Transverse colon (tissue), 4 donors: Measurements from ENCODE around the gene RUVBL2. TPM values are rescaled to one million over a fixed set of nuclear protein-coding genes. Genes with fewer than 3 reads are reported as not detected.

Source experiments
- DNase-seq: peaks from one replicate; pipeline ENCODE4 v3.0.0-alpha.2; 2019
- H3K27ac ChIP-seq, 4 donors: fragments of 200-600 bp; sonication (generic); 2 replicates each; pipeline ENCODE4 v1.5.1; 2016 to 2018; ENCODE audit warnings: inconsistent platforms in 4 of 4
- H3K27me3 ChIP-seq: fragments of 200-600 bp; sonication (generic); 2 replicates; pipeline ENCODE4 v1.5.1; 2017; ENCODE audit warnings: inconsistent platforms
- H3K36me3 ChIP-seq, 4 donors: fragments of 200-600 bp; sonication (generic); 2 replicates each; pipeline ENCODE4 v1.5.1; 2017 to 2019; ENCODE audit warnings: inconsistent platforms in 4 of 4
- H3K4me1 ChIP-seq, 4 donors: fragments of 200-600 bp; sonication (generic); 2 replicates each; pipeline ENCODE4 v1.5.1; 2017 to 2020; ENCODE audit warnings: inconsistent platforms in 4 of 4
- H3K4me3 ChIP-seq, 4 donors: fragments of 200-600 bp; sonication (generic); 1 replicate in 1 of 4; 2 replicates in 3 of 4; pipeline versions ENCODE4 v1.5.1 to v1.6.1; 2017 to 2019; ENCODE audit warnings: inconsistent platforms in 4 of 4
- H3K9me3 ChIP-seq, 2 donors: fragments of 200-600 bp; sonication (generic); 2 replicates each; pipeline ENCODE4 v1.5.1; 2017 to 2019; ENCODE audit warnings: inconsistent platforms in 2 of 2
- CTCF ChIP-seq, 5 experiments: fragments of 200-600 bp in 3 of 5; fragments of 450-650 bp in 2 of 5; sonication (generic) in 3 of 5; IDR thresholded peaks; 1 replicate in 2 of 5; 2 replicates in 3 of 5; pipeline ENCODE4 v1.5.1; 2016 to 2017; ENCODE audit warnings: antibody characterized with exemption in 5 of 5, inconsistent platforms in 3 of 5, mild to moderate bottlenecking in 2 of 5, moderate library complexity in 1 of 5
- EP300 ChIP-seq: sonication (generic); formaldehyde crosslinking; IDR thresholded peaks from one replicate; pipeline ENCODE4 v1.6.1; 2017; ENCODE audit warnings: antibody characterized with exemption, low read depth
- POLR2A ChIP-seq: fragments of 450-650 bp; IDR thresholded peaks from one replicate; pipeline ENCODE4 v1.6.1; 2016; ENCODE audit warnings: antibody characterized with exemption, mild to moderate bottlenecking, moderate library complexity
- POLR2AphosphoS5 ChIP-seq, 3 donors: sonication (generic); formaldehyde crosslinking; IDR thresholded peaks; one replicate each; pipeline ENCODE4 v1.6.1; 2016; ENCODE audit warnings: antibody characterized with exemption in 3 of 3
- WGBS, 2 donors: methylation state at CpG; one replicate each; pipeline ENCODE4 v1.1.5; 2018; ENCODE audit warnings: low coverage in 1 of 2; 5-methylcytosine and 5-hydroxymethylcytosine counted together
- in situ Hi-C, 4 donors: fragments of 200-750 bp; cut with MboI; loops; one replicate each; pipeline versions ENCODE4 v1.15.0 to v1.15.1; 2017; ENCODE audit warnings: low sequenced_read_pairs in 3 of 4, low pct_ligation_motif_present in 1 of 4, low pct_unique_long_range_greater_than_20kb in 1 of 4
- intact Hi-C: fragments of 100-400 bp; cut with DNase I; formaldehyde crosslinking; loops from one replicate; pipeline ENCODE4 v1.15.1; 2023; ENCODE audit warnings: low total_unique reads
- total RNA-seq, 4 donors: library from RNA; depleted of rRNA; stranded (reverse); fragments of >200 nt; gene quantifications; one replicate each; pipeline ENCODE4 v1.1.0, GENCODE V29; 2016

RUVBL2 gene
- total RNA-seq, 4 donors from 2014 or later = 48.6 to 66.9 (median 59.4) TPM

GRCh38 chr19:48966541-48967345, 26.9 kb upstream of the RUVBL2 start:
- H3K27ac ChIP-seq = peak overlapping the region; percentile 94 to 97 (median 96)
- H3K36me3 ChIP-seq = peaks cover 0 to 17% (median 3%) of the 10 kb centered on the region in 4 donors

GRCh38 chr19:48967346-48968178, 26.1 kb upstream of the RUVBL2 start:
- WGBS, 2 donors = 79 to 100% methylated on average over 1 to 13 of the region's 14 CpGs
- Histone ChIP-seq H3K4me1 (peaks cover 30 to 44% (median 41%) of the 10 kb centered on the region in 4 donors), H3K27ac (peak overlapping the region; percentile 94 to 97 (median 96)), H3K9me3 (no peaks in the 10 kb centered on the region), H3K4me3 (peak overlapping the region in 1 of 4 donors; percentile 99), H3K36me3 (peaks cover 0 to 18% (median 3%) of the 10 kb centered on the region in 4 donors), H3K27me3 (no peaks in the 10 kb centered on the region)
- intact Hi-C loops (loop anchor here (10.0 kb wide), 2 partner anchors 63 to 93 kb away; partner anchors contain the start of genes NUCB1 and PPP1R15A), in situ Hi-C loops (loop anchor here in 1 of 4 donors (25.0 kb wide), 1 partner anchor 105 kb away; the partner anchor contains the start of genes PLEKHA4 and PPP1R15A)
- TF ChIP-seq POLR2AphosphoS5 (IDR thresholded peaks at IDR 0.05) = peak; percentile 10 to 48 (median 46)
- no peak for TF ChIP-seq POLR2A
- TF ChIP-seq CTCF (IDR thresholded peaks at IDR 0.05) = no peak
- TF ChIP-seq EP300 = no peak
- DNase-seq = peak; percentile 42

More at GRCh38 chr19:48966541-48967345, 26.9 kb upstream of the RUVBL2 start:
- Histone ChIP-seq H3K4me3 (peak overlapping the region; percentile 81 to 99 (median 86)), H3K27me3 (no peaks in the 10 kb centered on the region), H3K4me1 (peaks cover 30 to 52% (median 49%) of the 10 kb centered on the region in 4 donors), H3K9me3 (no peaks in the 10 kb centered on the region)
- TF ChIP-seq CTCF (IDR thresholded peaks at IDR 0.05) (no peak), POLR2AphosphoS5 (IDR thresholded peaks at IDR 0.05) (peak in 2 of 3 donors; percentile 6 to 7), POLR2A (peak; percentile 4), EP300 (no peak)
- intact Hi-C loops = loop anchor here (10.0 kb wide), 2 partner anchors 62 to 92 kb away; partner anchors contain the start of genes NUCB1 and PPP1R15A
- DNase-seq = no peak
- in situ Hi-C loops = loop anchor here in 1 of 4 donors (25.0 kb wide), 1 partner anchor 104 kb away; the partner anchor contains the start of genes PLEKHA4 and PPP1R15A
- 64 to 80% methylated on average over 8 to 10 of the region's 10 CpGs for WGBS, 2 donors

- no peaks in the 10 kb centered on the region for H3K9me3 ChIP-seq
- DNase-seq = no peak
- no peaks in the 10 kb centered on the region for H3K27me3 ChIP-seq
- no peak overlapping the region for H3K4me3 ChIP-seq
- intact Hi-C loops (loop anchor here (10.0 kb wide), 2 partner anchors 63 to 93 kb away; partner anchors contain the start of genes NUCB1 and PPP1R15A), in situ Hi-C loops (loop anchor here in 1 of 4 donors (25.0 kb wide), 1 partner anchor 106 kb away; the partner anchor contains the start of genes PLEKHA4 and PPP1R15A)
- peaks cover 0 to 23% (median 6%) of the 10 kb centered on the region in 4 donors for H3K36me3 ChIP-seq
- peaks cover 28 to 40% (median 34%) of the 10 kb centered on the region in 4 donors for H3K4me1 ChIP-seq
- TF ChIP-seq CTCF (IDR thresholded peaks at IDR 0.05) (no peak), POLR2AphosphoS5 (IDR thresholded peaks at IDR 0.05) (peak in 1 of 3 donors; percentile 8)
- WGBS, 2 donors = 69% methylated on average over 4 of the region's 4 CpGs; no CpG with 5 or more reads in 1 of the 2 donors
- H3K27ac ChIP-seq = peak overlapping the region; percentile 94 to 97 (median 96)
Observed at GRCh38 chr19:48968179-48968661, 25.5 kb upstream of the RUVBL2 start.
